VCaP (cell line): ENCODE measurements around the gene CTNND2.
A peak's percentile ranks its signal among the peaks of the same experiment; 100 is the strongest.

Experiments
- H3K27ac ChIP-seq: fragments of 450-650 bp; 2 replicates; pipeline ENCODE4 v1.5.1; 2017
- TF ChIP-seq, protein P1 (sequence below): fragments of 450-650 bp; conservative IDR thresholded peaks from 2 replicates; pipeline ENCODE4 v1.5.1; 2017; ENCODE audit warnings: mild to moderate bottlenecking, moderate library complexity

The CTNND2 gene

GRCh38 chr5:11050596-11051304 is 853.5 kb downstream of the CTNND2 start:
- H3K27ac ChIP-seq = no peak overlapping the region
- TF ChIP-seq, protein P1, sequence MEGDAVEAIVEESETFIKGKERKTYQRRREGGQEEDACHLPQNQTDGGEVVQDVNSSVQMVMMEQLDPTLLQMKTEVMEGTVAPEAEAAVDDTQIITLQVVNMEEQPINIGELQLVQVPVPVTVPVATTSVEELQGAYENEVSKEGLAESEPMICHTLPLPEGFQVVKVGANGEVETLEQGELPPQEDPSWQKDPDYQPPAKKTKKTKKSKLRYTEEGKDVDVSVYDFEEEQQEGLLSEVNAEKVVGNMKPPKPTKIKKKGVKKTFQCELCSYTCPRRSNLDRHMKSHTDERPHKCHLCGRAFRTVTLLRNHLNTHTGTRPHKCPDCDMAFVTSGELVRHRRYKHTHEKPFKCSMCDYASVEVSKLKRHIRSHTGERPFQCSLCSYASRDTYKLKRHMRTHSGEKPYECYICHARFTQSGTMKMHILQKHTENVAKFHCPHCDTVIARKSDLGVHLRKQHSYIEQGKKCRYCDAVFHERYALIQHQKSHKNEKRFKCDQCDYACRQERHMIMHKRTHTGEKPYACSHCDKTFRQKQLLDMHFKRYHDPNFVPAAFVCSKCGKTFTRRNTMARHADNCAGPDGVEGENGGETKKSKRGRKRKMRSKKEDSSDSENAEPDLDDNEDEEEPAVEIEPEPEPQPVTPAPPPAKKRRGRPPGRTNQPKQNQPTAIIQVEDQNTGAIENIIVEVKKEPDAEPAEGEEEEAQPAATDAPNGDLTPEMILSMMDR = no peak

GRCh38 chr5:11048760-11049159 is 855.5 kb downstream of the CTNND2 start:
- no peak overlapping the region for H3K27ac ChIP-seq
- TF ChIP-seq, protein P1 = peak; percentile 50; the same call in 1 of the 2 replicates

GRCh38 chr5:11047625-11048024 is 856.6 kb downstream of the CTNND2 start:
- TF ChIP-seq, protein P1 = no peak
- no peak overlapping the region for H3K27ac ChIP-seq

GRCh38 chr5:11047030-11047429 is 857.2 kb downstream of the CTNND2 start:
- TF ChIP-seq, protein P1 = no peak
- no peak overlapping the region for H3K27ac ChIP-seq

DNA sequence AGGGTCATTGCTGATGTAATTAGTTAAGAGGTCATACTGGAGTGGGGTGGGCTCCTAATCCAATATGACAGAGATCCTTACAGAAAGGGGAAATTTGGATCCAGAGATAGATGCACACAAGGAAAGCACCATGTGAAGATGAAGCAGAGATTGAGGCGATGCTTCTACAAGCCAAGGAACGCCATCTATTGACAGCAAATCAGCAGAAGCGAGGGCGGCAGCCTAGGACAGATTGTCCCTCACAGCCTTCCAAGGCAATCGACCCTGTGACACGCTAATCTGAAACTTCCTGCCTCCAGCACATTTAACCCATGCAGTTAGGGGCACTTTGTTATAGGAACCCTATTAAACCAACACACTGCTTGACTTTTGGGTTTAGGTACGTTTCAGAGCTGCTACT is 858.1 kb downstream of the CTNND2 start:
- no peak overlapping the region for H3K27ac ChIP-seq
- TF ChIP-seq, protein P1 = no peak

- TF ChIP-seq, protein P1 = no peak
Observed at GRCh38 chr5:11045411-11045810, 858.8 kb downstream of the CTNND2 start.

DNA sequence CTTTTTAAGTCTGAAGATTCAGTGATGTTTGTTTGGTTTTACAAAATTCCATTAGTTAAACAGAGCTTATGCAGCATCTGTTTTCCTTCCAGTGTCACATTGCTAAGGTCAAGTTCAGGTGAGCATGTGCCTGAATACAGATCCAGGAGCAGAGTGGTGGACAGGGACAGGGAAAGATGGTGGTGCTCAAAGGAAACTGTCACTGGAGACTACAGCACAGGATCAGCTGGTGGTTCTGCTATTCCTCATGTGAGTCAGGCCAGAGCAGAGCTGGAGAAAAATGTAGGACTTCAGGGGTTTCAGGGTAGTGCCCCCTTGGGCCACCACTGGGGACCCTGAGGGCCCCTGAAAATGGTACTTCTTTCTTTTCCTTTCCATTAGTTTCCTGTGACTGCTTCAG is 859.7 kb downstream of the CTNND2 start:
- TF ChIP-seq, protein P1 = no peak
- no peak overlapping the region for H3K27ac ChIP-seq

More at GRCh38 chr5:11045411-11045810, 858.8 kb downstream of the CTNND2 start:
- H3K27ac ChIP-seq = no peak overlapping the region
